Left lung (tissue), 10 donors: ENCODE measurements around the gene BCL11A. TPM values are rescaled to one million over a fixed set of nuclear protein-coding genes. Genes with fewer than 3 reads are reported as not detected.
A peak's percentile ranks its signal among the peaks of the same experiment; 100 is the strongest.

ENCODE experiments used
- ATAC-seq: fragments of 200-7000 bp; cut with Tn5 transposase; one replicate; pipeline ENCODE4 v1.9.1; 2020; ENCODE audit warnings: moderate library complexity
- DNase-seq, 4 donors: peaks; one replicate each; pipeline ENCODE4 v3.0.0-alpha.2; 2013 to 2020
- H3K27ac ChIP-seq, 2 donors: fragments of 200-600 bp; sonication (generic) in 1 of 2; one replicate each; pipeline versions ENCODE4 v1.5.0 to v1.8.0; 2020 to 2021
- H3K27me3 ChIP-seq, 2 donors: fragments of 200-600 bp; sonication (generic) in 1 of 2; one replicate each; pipeline versions ENCODE4 v1.5.0 to v1.8.0; 2020 to 2021
- H3K36me3 ChIP-seq, 2 donors: fragments of 200-600 bp; sonication (generic) in 1 of 2; one replicate each; pipeline versions ENCODE4 v1.5.0 to v1.8.0; 2020 to 2021
- H3K4me1 ChIP-seq, 2 donors: fragments of 200-600 bp; one replicate each; pipeline ENCODE4 v1.8.0; 2021
- H3K4me3 ChIP-seq, 2 donors: fragments of 200-600 bp; sonication (generic) in 1 of 2; one replicate each; pipeline versions ENCODE4 v1.5.0 to v1.8.0; 2020 to 2021; ENCODE audit warnings: mild to moderate bottlenecking in 1 of 2
- H3K9me3 ChIP-seq, 2 donors: fragments of 200-600 bp; sonication (generic) in 1 of 2; one replicate each; pipeline versions ENCODE4 v1.5.0 to v1.8.0; 2020 to 2021
- intact Hi-C, 2 donors: fragments of 100-400 bp; cut with DNase I; formaldehyde crosslinking; loops; one replicate each; pipeline versions ENCODE4 v1.11.2 to v1.14.2; 2022
- polyA plus RNA-seq, 6 donors: library from polyadenylated mRNA; unstranded; fragments of 120-200 nt; gene quantifications; one replicate each; pipeline ENCODE4 v1.2.1, GENCODE V29; 2013; ENCODE audit not compliant: insufficient read length in 6 of 6
- total RNA-seq, 2 donors: library from RNA; stranded (reverse); fragmentation: NEBNext Ultra II Directional; extraction: Animal tissue kit (Norgen Biotek cat#: 25700); gene quantifications; one replicate each; pipeline ENCODE4 v1.2.1, GENCODE V29; 2021
- TF ChIP-seq, protein P1 (sequence below), 2 donors: fragments of 200-600 bp; sonication (generic) in 1 of 2; IDR thresholded peaks; one replicate each; pipeline versions ENCODE4 v1.5.0 to v1.8.0; 2021; ENCODE audit warnings: antibody characterized with exemption in 2 of 2
- donor health status: DM: no; HTN: yes; CAD: no.
- donor health status: DM: no; HTN: no; CAD: no.

The BCL11A gene
- total and polyA plus RNA-seq, 8 donors: 4.0 to 33.5 (median 24.9) TPM

DNA sequence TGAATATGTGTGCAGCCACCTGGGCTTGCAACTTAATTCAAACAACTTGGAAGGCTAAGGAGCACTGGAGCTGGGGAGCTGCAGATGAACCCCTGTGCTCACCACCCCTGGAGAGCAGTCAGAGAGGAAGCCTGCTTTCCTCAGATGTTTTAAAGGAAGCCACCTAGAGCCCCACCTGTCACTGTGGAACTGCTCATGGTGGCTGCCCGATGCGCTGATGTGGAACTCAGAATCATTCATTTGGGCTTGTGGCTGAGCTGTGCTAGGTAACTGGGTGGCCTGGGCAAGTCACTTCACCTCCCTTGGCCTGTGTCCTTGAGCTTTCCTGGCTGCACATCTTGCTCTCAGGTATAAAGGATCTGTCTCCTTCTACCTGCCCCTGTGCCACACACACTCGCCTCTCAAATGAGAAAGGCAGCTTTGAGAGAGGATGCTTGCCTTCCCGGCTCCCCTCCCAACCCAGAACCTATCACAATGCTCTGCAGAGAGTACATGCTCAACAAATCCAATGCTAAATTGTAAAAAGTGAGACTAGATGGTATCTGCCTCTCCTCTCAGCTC is 41.3 kb downstream of the BCL11A start:
- ATAC-seq: no peak
- intact Hi-C loops: no loop called here
- Histone ChIP-seq H3K27me3 (peaks cover 0 to 4% of the 10 kb centered on the region in 2 donors), H3K36me3 (no peaks in the 10 kb centered on the region), H3K4me1 (peaks cover 0 to 41% of the 10 kb centered on the region in 2 donors), H3K27ac (peak overlapping the region in 1 of 2 donors; percentile 20), H3K4me3 (no peak overlapping the region), H3K9me3 (no peaks in the 10 kb centered on the region)
- TF ChIP-seq, protein P1, sequence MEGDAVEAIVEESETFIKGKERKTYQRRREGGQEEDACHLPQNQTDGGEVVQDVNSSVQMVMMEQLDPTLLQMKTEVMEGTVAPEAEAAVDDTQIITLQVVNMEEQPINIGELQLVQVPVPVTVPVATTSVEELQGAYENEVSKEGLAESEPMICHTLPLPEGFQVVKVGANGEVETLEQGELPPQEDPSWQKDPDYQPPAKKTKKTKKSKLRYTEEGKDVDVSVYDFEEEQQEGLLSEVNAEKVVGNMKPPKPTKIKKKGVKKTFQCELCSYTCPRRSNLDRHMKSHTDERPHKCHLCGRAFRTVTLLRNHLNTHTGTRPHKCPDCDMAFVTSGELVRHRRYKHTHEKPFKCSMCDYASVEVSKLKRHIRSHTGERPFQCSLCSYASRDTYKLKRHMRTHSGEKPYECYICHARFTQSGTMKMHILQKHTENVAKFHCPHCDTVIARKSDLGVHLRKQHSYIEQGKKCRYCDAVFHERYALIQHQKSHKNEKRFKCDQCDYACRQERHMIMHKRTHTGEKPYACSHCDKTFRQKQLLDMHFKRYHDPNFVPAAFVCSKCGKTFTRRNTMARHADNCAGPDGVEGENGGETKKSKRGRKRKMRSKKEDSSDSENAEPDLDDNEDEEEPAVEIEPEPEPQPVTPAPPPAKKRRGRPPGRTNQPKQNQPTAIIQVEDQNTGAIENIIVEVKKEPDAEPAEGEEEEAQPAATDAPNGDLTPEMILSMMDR (IDR thresholded peaks at IDR 0.05): no peak
- DNase-seq: no peak

DNA sequence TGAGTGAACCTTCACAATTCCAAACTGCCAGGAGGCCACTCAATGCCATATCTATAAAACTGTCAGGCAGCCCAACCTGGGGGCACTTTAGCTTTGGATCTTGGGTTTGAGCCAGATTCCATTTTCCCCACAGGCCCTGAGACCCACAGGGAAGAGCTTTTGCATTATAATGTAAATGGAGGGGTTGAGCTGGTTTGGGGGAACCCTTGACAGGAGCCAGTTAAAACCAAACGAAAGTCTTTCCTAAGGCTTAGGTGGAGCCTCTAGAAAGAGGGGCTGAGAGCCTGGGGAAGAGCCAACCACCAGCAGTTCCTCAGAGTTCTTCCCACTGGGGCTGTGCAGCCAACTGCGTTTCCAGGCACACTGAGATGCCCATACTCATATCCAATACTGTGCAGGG is 42.7 kb downstream of the BCL11A start:
- DNase-seq (no peak), ATAC-seq (no peak)
- Histone ChIP-seq H3K4me1 (peaks cover 0 to 32% of the 10 kb centered on the region in 2 donors), H3K27me3 (peaks cover 0 to 4% of the 10 kb centered on the region in 2 donors), H3K9me3 (no peaks in the 10 kb centered on the region), H3K36me3 (no peaks in the 10 kb centered on the region), H3K4me3 (no peak overlapping the region), H3K27ac (peak overlapping the region in 1 of 2 donors; percentile 20)
- TF ChIP-seq, protein P1 (IDR thresholded peaks at IDR 0.05): no peak
- intact Hi-C loops: no loop called here

DNA sequence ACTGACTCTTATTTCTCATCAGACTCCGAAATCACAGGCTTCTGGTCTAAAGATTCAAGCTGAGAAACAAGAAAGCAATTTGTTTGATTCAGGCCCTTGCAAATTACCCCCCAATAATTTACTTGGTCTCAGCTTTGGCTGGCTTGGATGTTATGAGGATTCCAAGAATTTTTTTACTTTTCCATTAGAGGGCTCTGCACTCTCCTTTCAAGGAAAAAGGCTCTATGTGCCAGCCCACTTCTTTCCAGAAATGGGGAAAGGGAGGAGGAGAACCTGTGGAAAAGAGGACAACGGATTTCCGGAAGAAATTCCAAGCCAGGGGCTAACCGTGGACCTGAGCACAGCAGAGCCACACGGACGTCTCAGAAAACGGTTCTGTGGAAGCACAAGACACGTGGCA is 44.4 kb downstream of the BCL11A start:
- intact Hi-C loops: no loop called here

DNA sequence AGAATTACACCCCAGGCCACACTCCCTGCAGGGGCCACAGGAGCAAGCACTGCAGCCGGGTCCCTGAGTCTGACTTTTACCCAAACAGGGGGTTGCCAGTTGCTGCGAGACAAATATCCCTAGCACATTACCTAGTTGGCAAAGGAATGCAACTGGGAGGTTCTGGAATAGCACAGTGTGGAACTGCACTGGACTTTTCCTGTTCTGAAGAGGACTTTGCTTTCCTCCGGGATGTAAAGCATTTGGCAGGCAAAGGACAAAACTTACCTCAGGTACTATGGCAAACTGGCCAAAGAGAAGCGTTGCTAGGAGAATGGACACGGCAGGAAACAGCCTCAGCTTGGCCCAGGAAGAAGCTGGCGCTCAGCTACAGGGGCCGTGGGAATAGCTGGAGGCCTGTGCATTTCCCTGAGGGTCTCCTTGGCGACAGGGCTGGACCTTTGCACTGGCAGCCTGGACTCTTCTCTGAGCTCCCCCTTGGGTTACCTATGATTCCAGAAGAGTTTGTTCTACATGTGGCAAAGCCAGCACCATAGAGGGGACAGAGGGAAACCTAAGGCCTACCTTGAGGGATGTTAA is 45.0 kb downstream of the BCL11A start:
- intact Hi-C loops: no loop called here
- Histone ChIP-seq H3K4me1 (peaks cover 0 to 23% of the 10 kb centered on the region in 2 donors), H3K27ac (peak overlapping the region in 1 of 2 donors; percentile 74), H3K4me3 (no peak overlapping the region), H3K9me3 (no peaks in the 10 kb centered on the region), H3K36me3 (no peaks in the 10 kb centered on the region), H3K27me3 (peaks cover 0 to 11% of the 10 kb centered on the region in 2 donors)
- TF ChIP-seq, protein P1 (IDR thresholded peaks at IDR 0.05): no peak
- ATAC-seq (peak; percentile 23), DNase-seq (no peak)

More for the DNA sequence above, 44.4 kb downstream of the BCL11A start:
- no peak overlapping the region for H3K27ac ChIP-seq
- no peak overlapping the region for H3K4me3 ChIP-seq
- H3K36me3 ChIP-seq: no peaks in the 10 kb centered on the region
- H3K4me1 ChIP-seq: peaks cover 0 to 23% of the 10 kb centered on the region in 2 donors
- ATAC-seq (no peak), DNase-seq (no peak)
- H3K9me3 ChIP-seq: no peaks in the 10 kb centered on the region
- TF ChIP-seq, protein P1 (IDR thresholded peaks at IDR 0.05): no peak
- peaks cover 0 to 11% of the 10 kb centered on the region in 2 donors for H3K27me3 ChIP-seq

DNA sequence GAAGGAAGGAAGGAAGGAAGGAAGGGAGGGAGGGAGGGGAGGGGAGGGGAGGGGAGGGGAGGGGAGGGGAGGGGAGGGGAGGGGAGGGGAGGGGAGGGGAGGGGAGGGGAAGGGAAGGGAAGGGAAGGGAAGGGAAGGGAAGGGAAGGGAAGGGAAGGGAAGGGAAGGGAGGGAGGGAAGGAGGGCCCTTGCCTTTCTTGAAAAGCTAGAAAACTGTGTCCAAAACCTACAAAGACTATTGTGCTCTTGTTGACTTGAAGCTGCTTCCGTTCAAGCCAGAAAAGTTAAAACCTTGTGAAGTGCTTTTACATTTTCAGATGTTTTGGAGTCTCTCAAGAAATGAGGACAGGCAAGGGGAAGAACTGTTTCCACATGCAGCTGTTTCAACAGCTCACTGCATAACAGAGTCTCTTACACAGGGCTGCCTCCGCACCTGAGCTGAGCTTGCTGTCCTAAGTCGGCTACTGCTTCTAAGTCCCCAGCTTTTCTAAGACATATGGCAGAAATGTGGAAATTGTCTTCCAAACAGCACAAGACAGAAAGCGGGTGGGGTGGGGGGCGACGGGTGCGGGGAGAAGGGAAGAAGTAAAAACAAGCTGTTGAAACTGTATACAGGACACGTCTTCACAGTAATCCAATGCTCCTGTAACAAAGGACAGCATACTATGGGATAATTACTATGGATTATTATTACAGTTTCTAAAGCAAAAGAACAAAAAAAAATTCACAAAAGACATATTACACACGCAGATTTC is 46.1 kb downstream of the BCL11A start:
- Histone ChIP-seq H3K4me1 (peaks cover 0 to 23% of the 10 kb centered on the region in 2 donors), H3K9me3 (no peaks in the 10 kb centered on the region), H3K4me3 (no peak overlapping the region), H3K36me3 (no peaks in the 10 kb centered on the region), H3K27ac (peak overlapping the region in 1 of 2 donors; percentile 74), H3K27me3 (peaks cover 0 to 11% of the 10 kb centered on the region in 2 donors)
- TF ChIP-seq, protein P1 (IDR thresholded peaks at IDR 0.05): no peak
- DNase-seq (no peak), ATAC-seq (peak; percentile 44)
- intact Hi-C loops: no loop called here
